Osteocyte (in vitro differentiated cells): ENCODE results near the gene PDE6C. TPM values are rescaled to one million over a fixed set of nuclear protein-coding genes. Genes with fewer than 3 reads are reported as not detected.
A peak's percentile ranks its signal among the peaks of the same experiment; 100 is the strongest.

Experiments
- DNase-seq: peaks from one replicate; pipeline ENCODE4 v3.0.0; 2021; ENCODE audit warnings: mixed read lengths; ENCODE audit not compliant: unreplicated experiment; ENCODE audit errors: extremely low spot score
- H3K27ac Mint-ChIP-seq: one replicate; pipeline ENCODE4 v1.8.0; 2021; ENCODE audit warnings: mild to moderate bottlenecking, mixed read lengths; ENCODE audit not compliant: unreplicated experiment
- H3K27me3 Mint-ChIP-seq: one replicate; pipeline ENCODE4 v1.8.0; 2021; ENCODE audit warnings: mixed read lengths; ENCODE audit not compliant: unreplicated experiment
- H3K36me3 Mint-ChIP-seq: one replicate; pipeline ENCODE4 v1.8.0; 2021; ENCODE audit warnings: mixed read lengths; ENCODE audit not compliant: unreplicated experiment
- H3K4me1 Mint-ChIP-seq: one replicate; pipeline ENCODE4 v1.8.0; 2021; ENCODE audit warnings: mixed read lengths; ENCODE audit not compliant: unreplicated experiment
- H3K4me3 Mint-ChIP-seq: one replicate; pipeline ENCODE4 v1.8.0; 2021; ENCODE audit warnings: mild to moderate bottlenecking, moderate library complexity, mixed read lengths; ENCODE audit not compliant: unreplicated experiment
- H3K9me3 Mint-ChIP-seq: one replicate; pipeline ENCODE4 v1.8.0; 2021; ENCODE audit warnings: mixed read lengths; ENCODE audit not compliant: unreplicated experiment
- CTCF ChIP-seq: fragments of 200-600 bp; sonication (generic); IDR thresholded peaks from 2 replicates; pipeline ENCODE4 v1.5.0; 2021; ENCODE audit warnings: antibody characterized with exemption, mild to moderate bottlenecking, moderate library complexity
- long read RNA-seq: library from polyadenylated mRNA; unstranded; transcript quantifications from one replicate; pipeline ENCODE4 v2.0.0, GENCODE V29; 2021
- total RNA-seq: library from RNA; stranded (reverse); gene quantifications from 2 replicates; pipeline ENCODE4 v1.2.1, GENCODE V29; 2021

The PDE6C gene
- not detected in 2 replicates for total RNA-seq
- long read RNA-seq, result 0 reads

GRCh38 chr10:93612311-93612710 lies at the start of gene PDE6C:
TSS of gene PDE6C (plus strand) at chr10:93612537. CDS start at chr10:93612726, 189 bp downstream.
- H3K27me3 Mint-ChIP-seq, result peaks cover 12% of the 10 kb centered on the region
- DNase-seq, result no peak
- no peaks in the 10 kb centered on the region for H3K36me3 Mint-ChIP-seq
- peaks cover 4% of the 10 kb centered on the region for H3K9me3 Mint-ChIP-seq
- H3K4me1 Mint-ChIP-seq, result no peaks in the 10 kb centered on the region
- no peak within 1 kb of the TSS for H3K27ac Mint-ChIP-seq
- TF ChIP-seq CTCF, result no peak
- no peak within 1 kb of the TSS for H3K4me3 Mint-ChIP-seq

GRCh38 chr10:93565446-93565845 lies 46.9 kb upstream of the PDE6C start:
- Mint-ChIP-seq H3K36me3 (peaks cover 4% of the 10 kb centered on the region), H3K4me3 (no peak overlapping the region), H3K27ac (no peak overlapping the region), H3K27me3 (peaks cover 40% of the 10 kb centered on the region), H3K9me3 (no peaks in the 10 kb centered on the region), H3K4me1 (peaks cover 6% of the 10 kb centered on the region)
- DNase-seq, result no peak
- no peak for TF ChIP-seq CTCF

GRCh38 chr10:93566435-93567276 lies 45.7 kb upstream of the PDE6C start, which contains the start of gene FFAR4:
TSS of gene FFAR4 (plus strand) at chr10:93566665. CDS start at chr10:93566721, 56 bp downstream.
- TF ChIP-seq CTCF, result no peak

GRCh38 chr10:93567277-93568104 lies 44.8 kb upstream of the PDE6C start:
- no peak overlapping the region for H3K27ac Mint-ChIP-seq
- H3K36me3 Mint-ChIP-seq, result peaks cover 4% of the 10 kb centered on the region
- TF ChIP-seq CTCF, result no peak
- H3K27me3 Mint-ChIP-seq, result peaks cover 61% of the 10 kb centered on the region
- peaks cover 6% of the 10 kb centered on the region for H3K4me1 Mint-ChIP-seq
- H3K4me3 Mint-ChIP-seq, result peak overlapping the region; percentile 83
- no peak for DNase-seq
- H3K9me3 Mint-ChIP-seq, result no peaks in the 10 kb centered on the region

More at GRCh38 chr10:93566435-93567276, 45.7 kb upstream of the PDE6C start, which contains the start of gene FFAR4:
- Mint-ChIP-seq H3K27me3 (peaks cover 52% of the 10 kb centered on the region), H3K36me3 (peaks cover 4% of the 10 kb centered on the region), H3K4me3 (peak within 1 kb of the TSS; percentile 83), H3K4me1 (peaks cover 6% of the 10 kb centered on the region), H3K27ac (peak within 1 kb of the TSS; percentile 52), H3K9me3 (no peaks in the 10 kb centered on the region)
- DNase-seq, result no peak

- Mint-ChIP-seq H3K27me3 (peaks cover 65% of the 10 kb centered on the region), H3K4me3 (no peak overlapping the region), H3K9me3 (no peaks in the 10 kb centered on the region), H3K27ac (no peak overlapping the region), H3K4me1 (peaks cover 6% of the 10 kb centered on the region), H3K36me3 (peaks cover 4% of the 10 kb centered on the region)
- DNase-seq, result no peak
- no peak for TF ChIP-seq CTCF
Measured at GRCh38 chr10:93568105-93568390, 44.3 kb upstream of the PDE6C start.
